GM23338 (cell line): Measurements from ENCODE around the gene SH2D4B. TPM values are rescaled to one million over a fixed set of nuclear protein-coding genes. Genes with fewer than 3 reads are reported as not detected.

Experiments used
- ATAC-seq: fragments of 200-7000 bp; cut with Tn5 transposase; 3 replicates; pipeline ENCODE4 v1.9.1; 2020
- DNase-seq: peaks from one replicate; pipeline ENCODE4 v3.0.0-alpha.2; 2015; ENCODE audit warnings: low spot score
- H2AFZ ChIP-seq: fragments of 200-600 bp; sonication (generic); 2 replicates; pipeline ENCODE4 v1.8.0; 2016; ENCODE audit warnings: antibody characterized with exemption, mild to moderate bottlenecking, moderate library complexity
- H3F3A ChIP-seq: fragments of 200-600 bp; sonication (generic); replicated peaks from 2 replicates; pipeline ENCODE4 v1.8.0; 2017; ENCODE audit warnings: antibody characterized with exemption, mixed run types, low read depth
- H3K27ac ChIP-seq: fragments of 200-600 bp; sonication (generic); 2 replicates; pipeline ENCODE4 v1.6.1; 2016; ENCODE audit warnings: low read depth
- H3K27me3 ChIP-seq: fragments of 200-600 bp; sonication (generic); 2 replicates; pipeline ENCODE4 v1.8.0; 2016; ENCODE audit warnings: mild to moderate bottlenecking, mixed run types, moderate library complexity; ENCODE audit not compliant: insufficient read depth
- H3K36me3 ChIP-seq: fragments of 200-600 bp; sonication (generic); 2 replicates; pipeline ENCODE4 v1.8.0; 2016; ENCODE audit warnings: mild to moderate bottlenecking; ENCODE audit not compliant: insufficient read depth
- H3K4me1 ChIP-seq: fragments of 200-600 bp; sonication (generic); 2 replicates; pipeline ENCODE4 v1.8.0; 2016; ENCODE audit warnings: mild to moderate bottlenecking, moderate library complexity; ENCODE audit not compliant: insufficient read depth
- H3K4me2 ChIP-seq: fragments of 200-600 bp; sonication (generic); 2 replicates; pipeline ENCODE4 v1.7.1; 2017; ENCODE audit warnings: mixed run types
- H3K4me3 ChIP-seq: fragments of 200-600 bp; sonication (generic); 2 replicates; pipeline ENCODE4 v1.6.1; 2016; ENCODE audit warnings: mixed run types
- H3K79me2 ChIP-seq: fragments of 200-600 bp; sonication (generic); replicated peaks from 2 replicates; pipeline ENCODE4 v1.8.0; 2017; ENCODE audit warnings: mild to moderate bottlenecking; ENCODE audit not compliant: insufficient read depth
- H3K9me2 ChIP-seq: fragments of 200-600 bp; sonication (generic); 2 replicates; pipeline ENCODE4 v1.8.0; 2017; ENCODE audit not compliant: insufficient read depth
- H4K20me1 ChIP-seq: fragments of 200-600 bp; sonication (generic); replicated peaks from 2 replicates; pipeline ENCODE4 v1.8.0; 2017; ENCODE audit warnings: mild to moderate bottlenecking; ENCODE audit not compliant: insufficient read depth
- H3K27ac Mint-ChIP-seq: 2 replicates; pipeline ENCODE4 v1.8.0; 2020; ENCODE audit warnings: inconsistent platforms, mild to moderate bottlenecking, moderate library complexity, mixed read lengths
- H3K27me3 Mint-ChIP-seq: 3 replicates; pipeline ENCODE4 v1.8.0; 2022; ENCODE audit warnings: low read depth, mild to moderate bottlenecking, moderate library complexity, mixed read lengths, inconsistent platforms; ENCODE audit not compliant: insufficient read depth, poor library complexity
- H3K36me3 Mint-ChIP-seq: 3 replicates; pipeline ENCODE4 v1.8.0; 2021; ENCODE audit warnings: low read depth, mild to moderate bottlenecking, inconsistent platforms, moderate library complexity, mixed read lengths
- H3K4me1 Mint-ChIP-seq: 3 replicates; pipeline ENCODE4 v1.8.0; 2020; ENCODE audit warnings: mild to moderate bottlenecking, inconsistent platforms, mixed read lengths
- H3K4me3 Mint-ChIP-seq: 3 replicates; pipeline ENCODE4 v1.8.0; 2021; ENCODE audit warnings: moderate library complexity, mild to moderate bottlenecking, inconsistent platforms, mixed read lengths
- H3K9me3 Mint-ChIP-seq: 3 replicates; pipeline ENCODE4 v1.8.0; 2020; ENCODE audit warnings: moderate library complexity, mild to moderate bottlenecking, inconsistent platforms, mixed read lengths
- CREB1 ChIP-seq: fragments of 250-450 bp; sonication (Bioruptor Pico); IDR thresholded peaks from 2 replicates; pipeline ENCODE4 v1.5.0; 2020; ENCODE audit warnings: low read depth, mild to moderate bottlenecking, moderate library complexity
- ETS1 ChIP-seq: IDR thresholded peaks from 2 replicates; pipeline ENCODE4 v1.6.1; 2016; ENCODE audit warnings: antibody characterized with exemption
- EZH2 ChIP-seq: fragments of 200-600 bp; sonication (generic); IDR thresholded peaks from one replicate; pipeline ENCODE4 v1.8.0; 2017; ENCODE audit warnings: antibody characterized with exemption, mild to moderate bottlenecking, low read depth; ENCODE audit not compliant: unreplicated experiment
- EZH2phosphoT487 ChIP-seq: fragments of 200-600 bp; sonication (generic); IDR thresholded peaks from one replicate; pipeline ENCODE4 v1.8.1; 2018; ENCODE audit warnings: antibody characterized with exemption; ENCODE audit not compliant: unreplicated experiment
- JUNB ChIP-seq: IDR thresholded peaks from one replicate; pipeline ENCODE4 v1.6.1; 2016; ENCODE audit warnings: antibody characterized with exemption; ENCODE audit not compliant: unreplicated experiment
- NANOG ChIP-seq: IDR thresholded peaks from 2 replicates; pipeline ENCODE4 v1.6.1; 2016; ENCODE audit warnings: antibody characterized with exemption, borderline replicate concordance
- REST ChIP-seq: IDR thresholded peaks from one replicate; pipeline ENCODE4 v1.6.1; 2018; ENCODE audit warnings: antibody characterized with exemption; ENCODE audit not compliant: unreplicated experiment
- STAT1 ChIP-seq: IDR thresholded peaks from one replicate; pipeline ENCODE4 v1.6.1; 2016; ENCODE audit warnings: antibody characterized with exemption; ENCODE audit not compliant: unreplicated experiment
- ZNF114 ChIP-seq: fragments of 250-450 bp; sonication (Bioruptor Pico); IDR thresholded peaks from 2 replicates; pipeline ENCODE4 v1.5.0; 2020; ENCODE audit warnings: mild to moderate bottlenecking, moderate library complexity
- ZNF331 ChIP-seq: fragments of 250-450 bp; sonication (Bioruptor Pico); IDR thresholded peaks from 2 replicates; pipeline ENCODE4 v1.5.0; 2020; ENCODE audit warnings: low read depth, mild to moderate bottlenecking, moderate library complexity
- ZNF462 ChIP-seq: fragments of 250-450 bp; sonication (Bioruptor Pico); IDR thresholded peaks from 2 replicates; pipeline ENCODE4 v1.5.0; 2020; ENCODE audit warnings: mild to moderate bottlenecking, moderate library complexity
- polyA plus RNA-seq: library from polyadenylated mRNA; unstranded; fragments of >200 nt; fragmentation: Nextera tagmentation; extraction: Ambion mirVana; gene quantifications from 2 replicates; pipeline ENCODE4 v1.2.1, GENCODE V29; 2016
- total RNA-seq: library from RNA; depleted of rRNA; stranded (reverse); fragments of >200 nt; shearing (Covaris generic); gene quantifications from 2 replicates; pipeline ENCODE4 v1.2.3, GENCODE V29; 2014

SH2D4B gene
- total and polyA plus RNA-seq, 2 experiments from 2014 or later, result 0.08 TPM; not detected in 1

- TF ChIP-seq ZNF462 (CRISPR knock-in tag), result no peak
- TF ChIP-seq EZH2phosphoT487, result no peak
- no peak for TF ChIP-seq ETS1
- no peak for TF ChIP-seq STAT1
- TF ChIP-seq ZNF331, result no peak
- TF ChIP-seq CREB1 (CRISPR knock-in tag), result no peak
Measured at GRCh38 chr10:80612261-80612660, 74.6 kb downstream of the SH2D4B start (continued).

- Histone ChIP-seq H3K36me3 (no peaks in the 10 kb centered on the region), H3K4me1 (no peaks in the 10 kb centered on the region), H3K79me2 (no peaks in the 10 kb centered on the region), H2AFZ (no peak overlapping the region), H3K9me2 (0 out of 2 replicates have a peak, but pooled peaks cover 3% of the 10 kb centered on the region), H3K4me2 (no peak overlapping the region), H3K27ac (no peak overlapping the region), H3F3A (no peaks in the 10 kb centered on the region), H3K4me3 (no peak overlapping the region), H4K20me1 (no peaks in the 10 kb centered on the region), H3K27me3 (no peaks in the 10 kb centered on the region)
- ATAC-seq, result no peak
- DNase-seq, result no peak
- H3K9me3 Mint-ChIP-seq, result no peaks in the 10 kb centered on the region; the same call in 2 of the 3 replicates
- no peak overlapping the region for H3K4me3 Mint-ChIP-seq
- H3K27me3 Mint-ChIP-seq, result peaks cover 3% of the 10 kb centered on the region
- H3K36me3 Mint-ChIP-seq, result no peaks in the 10 kb centered on the region
- no peaks in the 10 kb centered on the region for H3K4me1 Mint-ChIP-seq
- TF ChIP-seq ZNF114, result no peak
- no peak for TF ChIP-seq ZNF331
- no peak for TF ChIP-seq NANOG
- TF ChIP-seq REST, result no peak
- TF ChIP-seq EZH2, result no peak
- no peak for TF ChIP-seq STAT1
- no peak for TF ChIP-seq ETS1
- TF ChIP-seq JUNB, result no peak
- no peak overlapping the region for H3K27ac Mint-ChIP-seq
Measured at GRCh38 chr10:80613466-80614170, 75.9 kb downstream of the SH2D4B start.
